H1 (cell line): ENCODE measurements around the gene RCHY1. TPM values are rescaled to one million over a fixed set of nuclear protein-coding genes. Genes with fewer than 3 reads are reported as not detected.

Experiments used
- CHD7 ChIP-seq: fragments of 300-600 bp; sonication (generic); IDR thresholded peaks from 2 replicates; pipeline ENCODE4 v1.7.1; 2012; ENCODE audit warnings: low read length, moderate library complexity, mild to moderate bottlenecking, inconsistent platforms; ENCODE audit not compliant: insufficient replicate concordance
- EGR1 ChIP-seq: IDR thresholded peaks from 2 replicates; pipeline ENCODE4 v1.6.1; 2011; ENCODE audit warnings: low read depth, low read length, borderline replicate concordance
- HDAC2 ChIP-seq, 2 experiments: fragments of 300-600 bp in 1 of 2; sonication (generic) in 1 of 2; IDR thresholded peaks; 2 replicates each; pipeline ENCODE4 v1.6.1; 2011 to 2012; ENCODE audit warnings: low read depth in 2 of 2, low read length in 2 of 2, mild to moderate bottlenecking in 2 of 2, moderate library complexity in 2 of 2, borderline replicate concordance in 1 of 2, inconsistent platforms in 1 of 2
- JUN ChIP-seq: IDR thresholded peaks from 2 replicates; pipeline ENCODE4 v1.6.1; 2011; ENCODE audit warnings: low read depth, mild to moderate bottlenecking, improper control_type of control experiment, low read length
- MAX ChIP-seq: IDR thresholded peaks from 2 replicates; pipeline ENCODE4 v1.6.1; 2012; ENCODE audit warnings: inconsistent platforms
- SIN3A ChIP-seq, 2 experiments: IDR thresholded peaks in 1 of 2; conservative IDR thresholded peaks in 1 of 2; 2 replicates each; pipeline ENCODE4 v1.6.1; 2011 to 2012; ENCODE audit warnings: low read length in 2 of 2, improper control_type of control experiment in 1 of 2, low read depth in 1 of 2, mild to moderate bottlenecking in 1 of 2
- polyA plus RNA-seq, 7 experiments: library from polyadenylated mRNA; depleted of rRNA in 3 of 7; stranded (reverse) in 5 of 7; unstranded in 2 of 7; fragments of >200 nt in 5 of 7; fragments of 200-250 nt in 2 of 7; gene quantifications; 1 replicate in 5 of 7; 2 replicates in 1 of 7; 4 replicates in 1 of 7; pipeline versions ENCODE4 v1.2.1 to v1.2.3, GENCODE V29; 2011 to 2013; ENCODE audit warnings: missing spikeins in 2 of 7, mixed read lengths in 2 of 7
- total RNA-seq: library from RNA; stranded (reverse); fragmentation: NEBNext Ultra II Directional; extraction: Animal tissue kit (Norgen Biotek cat#: 25700); gene quantifications from 2 replicates; pipeline ENCODE4 v1.2.1, GENCODE V29; 2021
- TF ChIP-seq, protein P1 (sequence below), 3 experiments: IDR thresholded peaks; 1 replicate in 2 of 3; 2 replicates in 1 of 3; pipeline versions ENCODE4 v1.5.1 to v1.6.1; 2011; ENCODE audit warnings: low read length in 3 of 3, mild to moderate bottlenecking in 3 of 3, inconsistent platforms in 2 of 3, low read depth in 1 of 3, moderate library complexity in 1 of 3; ENCODE audit not compliant: insufficient read depth in 1 of 3; ENCODE audit errors: control extremely low read depth in 1 of 3

Gene RCHY1
- total and polyA plus RNA-seq, 2 of the 8 experiments (the other 6 are each of a cell fraction or from before 2014, with no cell fraction given): 30.3 to 44.0 TPM

DNA sequence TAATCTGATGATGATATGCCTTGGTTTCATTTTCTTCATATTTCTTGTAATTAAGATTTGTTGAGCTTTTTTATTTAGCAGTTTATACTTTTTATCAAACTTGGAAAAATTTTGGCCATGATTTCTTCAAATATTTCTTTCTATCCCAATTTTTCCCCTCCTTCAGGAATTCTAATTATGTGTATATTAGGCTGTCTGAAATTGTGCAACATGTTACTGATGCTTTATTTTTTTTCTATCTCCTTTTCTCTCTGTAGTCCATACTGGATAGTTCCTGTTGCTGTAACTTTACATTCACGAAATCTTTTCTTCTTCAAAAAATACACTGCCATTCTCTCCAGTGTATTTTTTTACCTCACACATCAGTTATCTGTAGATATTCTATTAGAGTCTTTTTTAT, 10.9 kb upstream of the RCHY1 start (continued):
- TF ChIP-seq CHD7 (no peak), JUN (no peak), EGR1 (no peak), SIN3A (conservative IDR thresholded peaks at IDR 0.05 in 1 of 2, IDR thresholded peaks at IDR 0.05 in 1 of 2; ENCODE audit: low read depth in 1 of 2, low read length in 2 of 2) (no peak), MAX (no peak), HDAC2 (IDR thresholded peaks at IDR 0.05; ENCODE audit: borderline replicate concordance in 1 of 2, low read depth in 2 of 2, low read length in 2 of 2) (no peak)
- TF ChIP-seq, protein P1, sequence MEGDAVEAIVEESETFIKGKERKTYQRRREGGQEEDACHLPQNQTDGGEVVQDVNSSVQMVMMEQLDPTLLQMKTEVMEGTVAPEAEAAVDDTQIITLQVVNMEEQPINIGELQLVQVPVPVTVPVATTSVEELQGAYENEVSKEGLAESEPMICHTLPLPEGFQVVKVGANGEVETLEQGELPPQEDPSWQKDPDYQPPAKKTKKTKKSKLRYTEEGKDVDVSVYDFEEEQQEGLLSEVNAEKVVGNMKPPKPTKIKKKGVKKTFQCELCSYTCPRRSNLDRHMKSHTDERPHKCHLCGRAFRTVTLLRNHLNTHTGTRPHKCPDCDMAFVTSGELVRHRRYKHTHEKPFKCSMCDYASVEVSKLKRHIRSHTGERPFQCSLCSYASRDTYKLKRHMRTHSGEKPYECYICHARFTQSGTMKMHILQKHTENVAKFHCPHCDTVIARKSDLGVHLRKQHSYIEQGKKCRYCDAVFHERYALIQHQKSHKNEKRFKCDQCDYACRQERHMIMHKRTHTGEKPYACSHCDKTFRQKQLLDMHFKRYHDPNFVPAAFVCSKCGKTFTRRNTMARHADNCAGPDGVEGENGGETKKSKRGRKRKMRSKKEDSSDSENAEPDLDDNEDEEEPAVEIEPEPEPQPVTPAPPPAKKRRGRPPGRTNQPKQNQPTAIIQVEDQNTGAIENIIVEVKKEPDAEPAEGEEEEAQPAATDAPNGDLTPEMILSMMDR (IDR thresholded peaks at IDR 0.05; ENCODE audit: control extremely low read depth in 1 of 3, insufficient read depth in 1 of 3, low read depth in 1 of 3, low read length in 3 of 3): no peak
